ENCODE data around the gene TAF15.

TAF15 gene

DNA sequence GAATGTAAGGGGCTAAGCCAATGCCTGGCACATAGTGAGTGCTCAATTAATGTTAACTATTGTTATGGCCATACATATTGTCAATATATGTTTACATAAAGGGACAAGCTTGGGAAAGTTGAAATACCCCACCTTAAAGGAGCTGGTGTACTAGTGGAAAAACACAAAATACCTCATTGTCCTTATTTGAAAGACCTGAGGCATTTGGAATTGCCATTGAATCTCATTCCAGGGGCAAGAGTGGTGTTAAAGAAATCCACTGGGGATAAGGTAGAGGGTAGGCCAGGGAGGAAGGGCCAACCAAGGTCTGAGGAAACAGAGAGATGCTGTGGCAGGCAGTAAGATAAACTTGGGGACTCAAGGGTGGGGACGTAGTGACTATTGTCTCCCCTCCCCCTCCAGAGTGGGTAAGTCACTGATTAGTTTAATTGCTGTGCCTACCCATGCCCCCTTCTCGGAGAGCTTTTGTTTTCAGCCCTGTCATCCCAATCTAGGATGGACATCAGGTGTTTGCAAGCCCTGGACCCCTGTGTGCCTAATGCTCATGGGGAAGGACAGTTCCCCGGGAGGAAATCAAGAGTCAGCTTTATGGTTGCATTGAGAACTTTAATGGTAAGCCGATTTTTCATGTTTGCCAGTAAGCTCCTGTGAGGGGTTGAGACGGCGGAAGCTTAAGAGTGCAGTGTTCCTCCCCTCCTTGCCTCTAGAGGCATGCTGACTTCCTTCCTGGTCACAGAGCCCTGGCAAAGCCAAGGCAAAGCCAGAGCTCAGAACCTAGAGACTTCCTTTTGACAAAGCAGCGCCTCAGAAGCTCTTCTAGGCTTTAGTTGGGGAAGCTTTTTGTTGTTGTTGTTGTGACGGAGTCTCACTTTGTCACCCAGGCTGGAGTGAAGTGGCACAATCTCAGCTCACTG is 61.9 kb downstream of the TAF15 start:
- in situ Hi-C loops (cut with MboI; ENCODE audit: low sequenced_read_pairs), result no loop called here

DNA sequence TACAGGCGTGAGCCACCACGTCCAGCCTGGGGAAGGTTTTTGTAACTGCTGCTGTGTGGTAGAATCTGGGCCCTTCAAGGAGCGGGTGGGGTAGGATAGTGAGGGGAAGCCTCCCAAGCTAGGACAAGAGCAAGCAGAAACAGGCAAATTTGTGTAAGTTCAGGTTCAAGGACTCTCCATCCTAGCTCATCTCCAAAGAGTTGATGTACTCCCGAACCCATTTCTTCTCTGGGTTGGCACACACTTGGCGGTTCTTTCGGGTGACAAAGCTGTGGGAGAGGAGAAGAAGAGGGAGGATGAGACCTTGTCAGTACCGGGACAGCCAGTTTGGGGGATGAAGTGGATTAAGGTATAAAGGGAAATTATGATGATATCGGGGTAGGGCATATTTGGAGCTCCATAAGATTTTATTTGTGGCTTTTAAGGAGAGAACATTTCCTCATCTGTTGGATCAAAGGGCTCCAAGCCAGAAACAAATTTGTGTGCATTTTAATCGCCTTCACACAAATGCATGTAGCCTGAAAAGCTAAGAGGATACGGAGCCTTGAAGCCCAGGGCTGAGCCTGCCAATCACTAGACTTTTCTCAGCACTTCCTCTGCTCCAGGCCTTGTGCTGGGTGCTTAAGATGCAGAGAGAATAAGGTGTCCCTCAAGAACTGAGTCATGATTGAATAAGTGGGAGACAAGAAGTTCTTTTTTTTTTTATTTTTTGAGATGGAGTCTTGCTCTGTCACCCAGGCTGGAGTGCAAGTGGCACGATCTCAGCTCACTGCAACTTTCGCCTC is 63.1 kb downstream of the TAF15 start:
- in situ Hi-C loops (cut with MboI; ENCODE audit: low sequenced_read_pairs), result no loop called here

DNA sequence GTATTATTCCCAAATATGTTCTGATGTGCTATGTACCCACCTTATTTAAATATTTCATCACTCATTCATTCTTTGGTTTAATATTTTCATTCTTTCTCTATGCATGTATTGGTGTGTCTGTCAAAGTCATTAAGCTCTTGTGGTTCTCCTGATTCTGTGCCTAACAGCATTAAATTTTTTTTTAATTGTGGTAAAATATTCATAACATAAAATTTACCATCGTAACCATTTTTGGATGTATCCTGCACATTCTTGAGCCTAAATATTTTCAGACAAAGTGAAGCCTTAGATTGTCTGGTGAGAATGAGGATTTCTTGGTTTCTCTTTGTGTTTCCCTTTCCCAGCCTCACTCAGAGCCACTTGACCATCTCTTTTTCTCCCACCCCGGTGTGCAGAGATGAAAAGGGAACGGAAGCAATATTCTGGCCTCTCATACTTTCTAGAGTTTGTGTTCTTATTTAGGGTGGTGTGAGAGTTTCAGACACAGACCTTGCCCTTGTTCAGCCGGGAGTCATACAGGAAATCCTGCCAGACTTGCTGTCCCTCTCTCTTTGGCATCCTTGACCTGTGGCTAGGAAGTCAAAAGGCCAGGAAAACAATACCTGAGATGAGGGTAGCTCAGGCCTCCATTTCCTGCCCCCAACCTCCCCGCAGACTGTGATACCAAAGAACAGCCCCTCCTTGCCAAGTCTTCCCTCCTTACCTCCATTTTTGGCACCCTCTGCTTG is 66.0 kb downstream of the TAF15 start:
- in situ Hi-C loops (cut with MboI; ENCODE audit: low sequenced_read_pairs), result no loop called here

DNA sequence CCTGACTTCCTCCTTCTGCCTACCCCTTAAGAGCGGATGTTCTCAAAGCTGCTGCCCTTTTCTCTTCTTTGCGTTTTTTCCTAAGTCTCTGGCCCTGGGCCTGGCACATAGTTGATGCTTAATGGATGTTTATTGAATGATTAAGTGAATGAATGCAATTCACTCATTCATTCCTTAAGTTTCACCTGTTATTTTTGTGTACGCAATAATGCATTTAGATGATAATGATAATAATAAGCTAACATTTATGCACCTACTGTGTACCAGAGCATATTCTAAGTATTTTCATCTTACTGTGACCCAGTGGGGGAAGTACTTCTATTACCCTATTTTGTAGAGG is 66.5 kb downstream of the TAF15 start:
- in situ Hi-C loops (cut with MboI; ENCODE audit: low sequenced_read_pairs), result no loop called here

DNA sequence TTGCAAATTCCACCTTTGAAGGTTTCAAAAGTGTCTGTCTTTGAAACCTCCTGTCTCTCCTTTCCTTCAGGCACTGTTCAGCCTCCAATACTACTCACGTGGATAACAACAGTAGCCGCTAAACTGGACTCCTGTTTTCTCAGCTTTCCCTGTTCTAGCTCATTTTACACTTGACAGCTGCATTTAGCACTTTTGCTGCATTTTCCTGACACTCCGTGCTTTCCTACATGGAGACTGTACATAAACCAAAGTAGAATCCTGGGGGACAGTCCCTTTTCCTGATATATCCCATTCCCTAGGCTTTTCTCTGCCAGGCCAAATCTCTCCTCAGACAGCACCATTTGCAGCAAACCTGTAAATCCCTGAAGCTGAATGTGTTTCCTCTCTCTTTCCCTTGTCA is 67.2 kb downstream of the TAF15 start:
- in situ Hi-C loops (cut with MboI; ENCODE audit: low sequenced_read_pairs), result no loop called here

DNA sequence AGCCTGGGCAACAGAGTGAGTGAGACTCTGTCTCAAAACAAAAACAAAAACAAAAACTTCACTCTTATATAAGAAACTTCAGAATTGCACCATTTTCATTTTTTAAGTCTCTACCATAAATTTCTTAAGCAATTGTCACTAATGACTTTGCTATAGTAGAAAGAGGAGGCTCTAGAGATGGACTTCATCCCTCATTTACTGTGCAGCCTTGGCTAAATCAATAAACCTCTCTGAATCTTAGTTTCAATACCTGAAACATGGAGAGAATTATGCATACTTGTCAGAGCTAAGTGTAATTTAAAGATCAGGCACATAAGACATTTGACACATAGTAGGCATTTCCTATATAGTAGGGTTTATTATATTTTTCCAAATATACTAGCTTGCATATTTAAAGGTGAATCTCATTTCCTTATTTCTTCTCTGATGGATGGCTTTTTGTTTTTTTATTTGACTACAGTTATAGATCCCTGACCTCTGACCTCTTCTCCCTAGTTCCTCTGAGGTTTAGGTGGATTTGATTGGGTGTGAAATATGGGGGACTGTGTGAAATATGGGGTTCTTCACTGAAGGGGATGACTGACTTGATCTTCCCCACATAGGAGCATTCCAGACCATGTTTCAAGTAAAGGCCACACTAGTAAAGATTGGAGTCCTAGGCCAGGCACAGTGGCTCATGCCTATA is 68.2 kb downstream of the TAF15 start:
- in situ Hi-C loops (cut with MboI; ENCODE audit: low sequenced_read_pairs), result no loop called here

DNA sequence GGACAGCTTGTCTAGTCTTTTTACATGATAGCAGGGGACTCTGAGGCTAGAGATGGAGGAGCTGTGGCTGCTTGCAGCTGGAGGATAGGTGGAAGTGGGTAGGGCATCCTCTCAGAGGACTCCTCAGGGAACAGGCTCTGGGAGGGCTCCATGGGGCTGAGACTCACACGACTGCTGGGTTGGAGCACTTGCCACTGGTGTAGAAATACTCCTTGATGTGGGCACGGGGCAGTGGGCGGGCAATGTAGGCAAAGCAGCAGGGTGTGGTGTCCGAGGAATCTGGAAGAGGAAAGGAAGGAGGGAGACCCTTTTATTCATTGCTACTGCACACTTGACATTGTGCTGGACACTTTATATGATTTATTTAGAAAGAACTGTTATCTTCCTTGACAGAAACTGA is 69.1 kb downstream of the TAF15 start:
- in situ Hi-C loops (cut with MboI; ENCODE audit: low sequenced_read_pairs), result no loop called here

DNA sequence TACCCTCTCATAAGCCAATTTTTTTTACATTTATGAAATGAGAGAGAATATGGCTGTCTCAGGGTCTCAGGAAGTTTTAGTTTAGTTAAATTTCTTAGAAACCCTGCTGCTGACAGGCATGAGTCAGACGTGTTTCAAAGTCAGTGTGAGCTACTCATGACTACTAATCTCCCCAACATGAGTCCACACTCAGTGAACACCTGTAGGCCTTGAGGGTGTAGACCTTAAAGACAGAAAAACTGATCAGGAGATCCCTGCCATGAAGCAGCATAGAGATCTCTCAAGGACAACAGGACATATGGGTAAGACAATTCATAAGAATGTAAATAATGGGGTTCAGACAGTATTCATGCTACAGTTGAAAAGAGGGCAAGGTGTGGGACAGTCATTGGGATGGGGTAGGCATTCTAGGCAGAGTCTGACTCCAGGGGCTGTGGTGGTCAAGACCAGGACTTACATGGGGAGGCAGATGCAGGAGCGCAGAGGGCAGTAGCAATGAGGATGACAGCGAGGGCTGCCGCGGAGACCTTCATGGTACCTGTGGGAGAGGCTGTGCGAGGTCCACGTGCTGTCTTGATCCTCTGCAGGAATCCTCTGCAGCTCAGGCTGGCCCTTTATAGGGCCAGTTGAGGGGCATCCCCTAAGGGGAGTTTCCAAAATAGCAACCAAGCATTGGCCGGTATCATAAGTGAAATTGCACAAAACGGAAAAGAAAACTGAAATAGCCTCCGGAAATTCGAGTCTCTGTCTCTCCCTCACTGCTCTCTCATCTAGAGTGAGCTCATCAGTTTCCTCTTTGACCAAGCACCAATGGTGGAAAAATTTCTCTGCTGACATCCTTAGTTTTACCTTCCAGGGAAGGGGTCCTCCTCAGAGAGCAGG is 70.7 kb downstream of the TAF15 start, which contains the start of gene CCL5:
TSS of gene CCL5 (minus strand) at position 588 of the 882 bp plus-strand sequence.
- in situ Hi-C loops (cut with MboI; ENCODE audit: low sequenced_read_pairs), result no loop called here

DNA sequence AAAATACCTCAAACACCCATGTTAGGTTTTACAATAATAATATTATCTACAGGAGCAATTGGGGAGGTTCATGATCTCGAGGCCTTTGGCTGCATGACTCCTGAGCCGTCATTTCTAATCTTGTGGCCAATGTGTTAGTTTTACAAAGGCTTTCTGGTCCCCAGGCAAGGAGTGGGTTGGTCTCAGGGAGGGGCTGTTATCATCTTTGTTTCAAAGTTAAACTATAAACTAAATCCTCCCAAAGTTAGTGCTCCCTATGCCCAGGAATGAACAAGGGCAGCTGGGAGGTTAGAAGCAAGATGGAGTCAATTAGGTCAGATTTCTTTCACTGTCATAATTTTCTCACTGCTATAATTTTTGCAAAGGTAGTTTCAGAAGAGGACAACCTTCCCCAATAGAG is 80.0 kb downstream of the TAF15 start:
- in situ Hi-C loops (cut with MboI; ENCODE audit: low sequenced_read_pairs), result no loop called here

DNA sequence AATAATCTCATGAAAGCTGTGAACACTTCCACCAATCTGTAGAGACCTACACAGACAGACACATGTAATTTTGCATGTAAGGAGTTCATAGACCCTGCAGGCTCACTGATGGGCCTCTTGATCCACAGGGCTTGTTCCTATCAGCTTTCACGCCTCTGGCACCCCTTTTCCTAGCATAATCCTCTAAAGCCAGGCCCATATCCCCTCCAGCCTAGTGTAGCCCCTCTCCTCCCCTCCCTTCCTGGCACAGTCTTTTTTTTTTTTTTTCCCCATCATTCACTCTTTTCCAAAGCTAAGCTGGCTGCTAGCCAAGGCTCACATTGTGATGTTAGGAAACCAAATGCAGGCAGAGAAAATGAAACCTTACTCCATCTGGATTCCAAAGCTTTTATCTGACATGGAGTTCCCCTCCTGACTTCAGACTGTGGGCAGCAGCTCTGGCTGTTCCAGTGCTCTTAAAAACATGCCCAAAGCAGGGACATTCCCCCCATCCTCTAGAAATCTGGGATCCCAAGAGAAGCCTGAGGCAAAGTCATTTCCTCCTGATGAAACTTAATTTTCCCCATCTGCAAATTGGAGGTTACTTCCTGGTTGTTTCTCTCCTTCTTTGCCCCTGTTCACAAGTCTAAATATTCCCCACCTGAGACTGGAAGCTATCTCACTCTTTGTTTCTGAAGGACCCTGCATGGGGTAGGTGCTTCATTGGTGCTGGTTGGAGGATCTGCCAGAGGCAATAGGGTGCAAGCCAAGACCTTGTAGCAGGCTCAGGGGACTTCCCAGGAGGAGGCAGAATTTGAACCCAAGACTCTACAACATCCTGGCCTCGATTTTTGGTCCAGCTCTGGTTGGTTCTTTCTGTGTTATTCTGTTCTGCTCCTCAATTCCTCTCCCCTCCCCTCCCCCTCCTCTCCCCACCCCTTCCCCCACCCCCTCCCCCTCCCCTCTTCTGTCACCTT is 80.8 kb downstream of the TAF15 start:
- in situ Hi-C loops (cut with MboI; ENCODE audit: low sequenced_read_pairs), result no loop called here

DNA sequence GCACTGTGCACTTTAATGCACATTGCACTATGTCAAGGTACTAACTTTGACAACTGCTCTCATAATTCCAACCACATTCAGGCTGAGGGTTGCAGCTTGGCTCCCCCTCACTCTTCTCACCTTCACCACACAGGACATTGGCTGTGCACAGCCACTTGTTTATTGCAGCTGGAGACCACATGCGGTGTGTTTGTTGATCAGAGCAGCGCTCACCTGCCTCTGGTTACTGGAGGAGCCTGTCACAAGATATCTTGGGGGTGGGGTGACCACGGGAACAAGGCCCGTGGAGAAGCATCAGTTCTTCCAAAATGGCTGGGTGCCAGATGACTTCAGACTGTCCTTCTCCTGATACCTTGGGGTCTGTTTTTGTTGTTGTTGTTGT is 81.5 kb downstream of the TAF15 start:
- in situ Hi-C loops (cut with MboI; ENCODE audit: low sequenced_read_pairs), result no loop called here

DNA sequence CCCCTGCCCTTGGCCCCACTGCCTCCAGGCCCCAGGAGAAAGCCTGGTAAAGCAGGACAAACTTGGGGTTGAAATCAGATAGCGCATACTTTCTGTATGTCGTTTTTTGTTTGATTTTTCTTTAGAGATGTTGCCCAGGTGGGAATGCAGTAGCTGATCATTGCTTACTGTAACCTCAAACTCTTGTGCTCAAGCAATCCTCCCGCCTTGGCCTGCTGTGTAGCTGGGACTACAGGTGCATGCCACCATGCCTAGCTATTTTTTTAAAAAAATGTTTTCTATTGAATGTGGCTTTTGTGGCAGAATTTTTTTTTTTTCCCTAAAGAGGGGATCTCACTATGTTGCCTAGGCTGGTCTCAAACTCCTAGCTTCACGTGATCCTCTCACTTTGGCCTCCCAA is 82.0 kb downstream of the TAF15 start:
- in situ Hi-C loops (cut with MboI; ENCODE audit: low sequenced_read_pairs), result no loop called here

DNA sequence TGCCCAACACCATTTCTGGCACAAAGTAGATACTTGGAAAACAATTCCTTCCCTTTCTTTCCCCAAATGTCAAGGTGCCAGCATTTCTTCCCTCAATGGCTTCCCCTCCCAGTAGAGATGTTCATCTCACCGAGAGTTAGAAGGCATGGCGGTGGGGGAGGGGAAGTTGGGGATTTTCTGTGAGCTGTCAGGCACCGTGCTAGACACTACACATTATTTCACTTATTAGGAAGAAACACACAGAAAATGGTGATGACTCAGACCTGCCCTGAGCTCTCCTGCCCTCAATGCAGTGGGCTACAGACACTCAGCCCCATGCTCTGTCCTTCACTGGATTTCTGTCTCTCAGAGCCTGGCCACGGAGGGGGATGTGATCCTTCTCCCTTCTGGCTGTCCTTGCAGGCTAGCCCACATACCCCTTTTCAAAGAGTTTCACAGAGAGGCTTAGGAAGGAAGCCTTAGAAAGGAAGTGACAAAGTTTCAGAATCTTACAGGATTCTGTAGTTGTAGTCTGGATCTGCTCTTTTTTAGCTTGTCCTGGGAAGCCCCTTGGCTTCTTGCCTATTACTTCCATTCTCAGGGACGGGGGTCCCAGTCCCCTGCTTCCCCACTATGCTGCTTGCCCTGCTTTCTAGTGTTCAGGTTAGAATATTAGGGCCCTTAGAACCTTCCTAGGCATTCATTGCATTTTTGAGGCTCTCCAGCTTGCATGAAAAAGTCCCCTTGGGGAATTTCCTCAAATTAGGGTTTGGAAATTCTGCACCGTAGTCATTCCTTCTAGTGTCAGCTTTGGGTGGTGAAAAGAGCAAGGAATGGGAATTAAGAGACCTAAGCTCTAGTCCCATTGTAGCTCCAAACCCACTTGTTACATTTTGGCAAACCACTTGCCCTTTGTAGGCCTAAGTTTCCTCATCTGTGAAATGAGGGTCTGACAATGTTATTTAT is 83.1 kb downstream of the TAF15 start:
- in situ Hi-C loops (cut with MboI; ENCODE audit: low sequenced_read_pairs), result no loop called here

DNA sequence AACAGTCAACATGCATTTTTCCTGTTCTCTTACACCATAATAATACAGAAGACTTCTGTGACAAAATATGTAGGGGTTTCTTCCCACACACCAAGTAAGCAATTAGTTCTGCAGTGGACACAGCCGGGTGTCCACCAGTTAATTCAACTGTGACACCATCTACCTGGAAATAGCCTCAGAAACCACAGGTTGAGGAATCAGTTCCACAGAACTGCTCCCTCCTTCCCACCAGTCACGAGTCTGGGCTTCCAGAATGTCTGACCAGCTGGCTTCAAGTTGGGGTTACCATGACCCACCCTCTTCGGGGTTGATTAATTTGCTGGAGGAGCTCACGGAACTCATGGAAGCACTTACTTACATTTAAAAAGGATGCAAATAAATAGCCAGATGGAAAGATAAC is 84.5 kb downstream of the TAF15 start:
- in situ Hi-C loops (cut with MboI; ENCODE audit: low sequenced_read_pairs), result no loop called here

DNA sequence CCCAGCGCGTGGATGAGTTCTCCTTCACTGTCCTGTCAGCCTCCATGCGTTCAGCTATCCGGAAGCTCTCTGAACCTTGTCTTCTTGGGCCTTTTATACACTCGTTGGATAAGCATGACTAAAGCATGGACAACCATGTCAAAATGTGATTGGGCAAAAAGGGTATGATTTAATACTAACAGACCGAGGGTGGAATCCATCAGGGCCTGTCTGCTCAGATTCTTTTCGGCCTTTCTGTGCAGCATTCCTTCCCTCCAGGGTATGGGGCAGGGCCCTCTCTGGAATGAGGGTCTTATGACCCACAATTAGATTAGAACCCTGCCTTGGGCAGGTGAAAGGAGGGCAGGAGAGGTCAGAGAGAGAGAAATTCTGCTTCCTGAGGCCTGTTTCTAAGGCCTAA is 84.9 kb downstream of the TAF15 start:
- in situ Hi-C loops (cut with MboI; ENCODE audit: low sequenced_read_pairs), result no loop called here

DNA sequence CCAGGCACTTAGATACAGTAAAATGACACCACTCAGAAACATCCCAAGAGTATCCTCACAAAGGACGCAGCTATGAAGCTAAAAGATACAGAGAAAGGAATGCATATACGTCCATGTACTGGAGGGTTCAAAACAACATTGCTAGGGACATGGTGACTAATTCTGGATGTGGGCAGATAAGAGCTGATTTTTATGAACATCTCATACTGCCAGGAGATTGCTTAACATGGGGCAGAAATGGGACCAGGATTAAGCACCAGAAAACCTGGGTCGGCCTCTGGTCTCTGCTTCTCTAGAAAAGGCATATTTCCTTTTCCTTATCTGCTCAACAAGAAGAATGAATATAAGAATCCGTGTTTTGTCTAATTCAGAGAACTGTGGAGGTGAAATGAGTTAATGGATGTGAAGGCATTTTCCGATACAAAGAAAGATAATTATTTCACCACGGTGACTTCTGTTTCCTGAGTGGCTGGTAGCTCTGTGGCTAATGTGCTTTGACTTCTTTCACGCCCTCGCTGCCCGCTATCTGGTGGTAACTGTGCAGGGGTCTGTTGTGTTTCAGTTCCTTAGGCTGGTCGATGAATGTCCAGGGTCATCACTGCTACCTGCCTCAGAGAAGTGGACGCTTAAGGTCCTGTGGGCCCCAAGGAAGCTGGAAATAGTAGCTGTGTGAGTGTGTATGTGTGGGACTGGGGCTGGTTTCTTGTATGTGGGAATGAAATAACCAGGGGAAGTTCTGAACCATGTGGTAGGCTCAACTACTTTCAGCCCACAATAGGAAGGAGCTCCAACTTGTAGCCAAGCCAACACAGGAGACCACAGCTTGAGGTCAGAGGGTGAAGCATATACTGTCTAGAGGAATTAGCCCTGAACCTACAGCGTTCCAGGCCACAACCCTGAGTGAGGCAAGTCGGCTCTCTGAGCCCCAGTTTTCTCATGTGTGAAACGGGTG is 86.6 kb downstream of the TAF15 start:
- in situ Hi-C loops (cut with MboI; ENCODE audit: low sequenced_read_pairs), result no loop called here
